Upper lobe of left lung (tissue), 4 donors: ENCODE measurements around the gene PRKAG2.

ENCODE experiments used
- EP300 ChIP-seq, 4 donors: sonication (generic); formaldehyde crosslinking; IDR thresholded peaks; one replicate each; pipeline ENCODE4 v1.5.1; 2017; ENCODE audit warnings: antibody characterized with exemption in 4 of 4, control low read depth in 2 of 4
- POLR2A ChIP-seq, 4 donors: fragments of 450-650 bp; IDR thresholded peaks; one replicate each; pipeline ENCODE4 v1.5.1; 2016 to 2017; ENCODE audit warnings: antibody characterized with exemption in 4 of 4, mild to moderate bottlenecking in 2 of 4
- TF ChIP-seq, protein P1 (sequence below), 6 experiments: fragments of 450-650 bp in 4 of 6; fragments of 200-600 bp in 2 of 6; sonication (generic) in 2 of 6; IDR thresholded peaks; one replicate each; pipeline ENCODE4 v1.5.1; 2016 to 2019; ENCODE audit warnings: antibody characterized with exemption in 6 of 6

DNA sequence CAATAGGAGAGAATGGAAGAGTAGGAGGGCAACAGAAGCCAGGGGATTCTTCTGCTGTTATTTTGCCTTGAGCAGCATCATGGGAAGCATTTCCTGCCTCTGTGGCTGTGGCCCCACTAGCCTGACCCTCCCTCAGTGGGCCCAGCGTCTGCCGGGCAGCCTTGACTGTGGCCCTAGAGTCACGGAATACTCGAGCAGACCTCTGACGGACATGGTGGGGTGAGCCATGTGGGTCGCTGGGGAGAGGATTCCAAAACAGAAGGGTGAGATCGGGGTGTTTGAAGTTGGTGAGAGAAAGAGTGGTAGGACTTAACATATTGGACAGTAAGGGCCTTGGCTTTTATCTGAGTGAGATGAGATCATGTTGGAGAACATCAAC, 8.3 kb upstream of the PRKAG2 start:
- TF ChIP-seq, protein P1, sequence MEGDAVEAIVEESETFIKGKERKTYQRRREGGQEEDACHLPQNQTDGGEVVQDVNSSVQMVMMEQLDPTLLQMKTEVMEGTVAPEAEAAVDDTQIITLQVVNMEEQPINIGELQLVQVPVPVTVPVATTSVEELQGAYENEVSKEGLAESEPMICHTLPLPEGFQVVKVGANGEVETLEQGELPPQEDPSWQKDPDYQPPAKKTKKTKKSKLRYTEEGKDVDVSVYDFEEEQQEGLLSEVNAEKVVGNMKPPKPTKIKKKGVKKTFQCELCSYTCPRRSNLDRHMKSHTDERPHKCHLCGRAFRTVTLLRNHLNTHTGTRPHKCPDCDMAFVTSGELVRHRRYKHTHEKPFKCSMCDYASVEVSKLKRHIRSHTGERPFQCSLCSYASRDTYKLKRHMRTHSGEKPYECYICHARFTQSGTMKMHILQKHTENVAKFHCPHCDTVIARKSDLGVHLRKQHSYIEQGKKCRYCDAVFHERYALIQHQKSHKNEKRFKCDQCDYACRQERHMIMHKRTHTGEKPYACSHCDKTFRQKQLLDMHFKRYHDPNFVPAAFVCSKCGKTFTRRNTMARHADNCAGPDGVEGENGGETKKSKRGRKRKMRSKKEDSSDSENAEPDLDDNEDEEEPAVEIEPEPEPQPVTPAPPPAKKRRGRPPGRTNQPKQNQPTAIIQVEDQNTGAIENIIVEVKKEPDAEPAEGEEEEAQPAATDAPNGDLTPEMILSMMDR (IDR thresholded peaks at IDR 0.05), result no peak
- no peak for TF ChIP-seq POLR2A (IDR thresholded peaks at IDR 0.05)
- TF ChIP-seq EP300 (IDR thresholded peaks at IDR 0.05), result no peak
